8988T (cell line): ENCODE measurements around the gene ECT2L.

Experiments used
- DNase-seq: peaks from one replicate; pipeline ENCODE4 v3.0.0; 2011

The ECT2L gene

GRCh38 chr6:138806889-138807288 lies 11.0 kb downstream of the ECT2L start:
- DNase-seq: no peak

GRCh38 chr6:138809677-138810076 lies 13.8 kb downstream of the ECT2L start:
- no peak for DNase-seq

GRCh38 chr6:138811866-138812265 lies 16.0 kb downstream of the ECT2L start:
- DNase-seq: no peak

- DNase-seq: no peak
Measured at GRCh38 chr6:138814179-138814834, 18.4 kb downstream of the ECT2L start.

GRCh38 chr6:138815221-138815620 lies 19.3 kb downstream of the ECT2L start:
- no peak for DNase-seq

GRCh38 chr6:138815797-138816528 lies 20.1 kb downstream of the ECT2L start:
- no peak for DNase-seq

GRCh38 chr6:138817799-138818198 lies 21.9 kb downstream of the ECT2L start:
- DNase-seq: no peak

- DNase-seq: no peak
Measured at GRCh38 chr6:138818496-138819194, 22.8 kb downstream of the ECT2L start.

- DNase-seq: no peak
Measured at GRCh38 chr6:138821519-138821918, 25.6 kb downstream of the ECT2L start.

- DNase-seq: no peak
Measured at GRCh38 chr6:138824482-138825144, 28.7 kb downstream of the ECT2L start.

GRCh38 chr6:138830248-138830647 lies 34.4 kb downstream of the ECT2L start:
- DNase-seq: no peak

- no peak for DNase-seq
Measured at GRCh38 chr6:138832182-138832581, 36.3 kb downstream of the ECT2L start.

- no peak for DNase-seq
Measured at GRCh38 chr6:138833816-138834539, 38.1 kb downstream of the ECT2L start.

- DNase-seq: no peak
Measured at GRCh38 chr6:138837246-138837645, 41.4 kb downstream of the ECT2L start.

GRCh38 chr6:138844192-138844591 lies 48.3 kb downstream of the ECT2L start:
- DNase-seq: no peak

GRCh38 chr6:138847884-138848283 lies 52.0 kb downstream of the ECT2L start:
- no peak for DNase-seq

GRCh38 chr6:138848461-138848860 lies 52.6 kb downstream of the ECT2L start:
- DNase-seq: no peak

GRCh38 chr6:138849791-138850190 lies 53.9 kb downstream of the ECT2L start:
- no peak for DNase-seq

GRCh38 chr6:138856654-138857053 lies 60.8 kb downstream of the ECT2L start:
- no peak for DNase-seq

- no peak for DNase-seq
Measured at GRCh38 chr6:138857775-138858174, 61.9 kb downstream of the ECT2L start.

- no peak for DNase-seq
Measured at GRCh38 chr6:138862456-138862855, 66.6 kb downstream of the ECT2L start.

GRCh38 chr6:138863321-138863720 lies 67.4 kb downstream of the ECT2L start:
- no peak for DNase-seq
